Neural progenitor cell (in vitro differentiated cells): ENCODE measurements around the gene REP15.

ENCODE experiments used
- EZH2 ChIP-seq: fragments of 200-600 bp; sonication (generic); IDR thresholded peaks from 2 replicates; pipeline ENCODE4 v1.6.1; 2017; ENCODE audit warnings: antibody characterized with exemption, mild to moderate bottlenecking, moderate library complexity
- TF ChIP-seq, protein P1 (sequence below): fragments of 200-600 bp; sonication (generic); IDR thresholded peaks from 2 replicates; pipeline ENCODE4 v1.5.1; 2017; ENCODE audit warnings: antibody characterized with exemption, mild to moderate bottlenecking

- TF ChIP-seq, protein P1, sequence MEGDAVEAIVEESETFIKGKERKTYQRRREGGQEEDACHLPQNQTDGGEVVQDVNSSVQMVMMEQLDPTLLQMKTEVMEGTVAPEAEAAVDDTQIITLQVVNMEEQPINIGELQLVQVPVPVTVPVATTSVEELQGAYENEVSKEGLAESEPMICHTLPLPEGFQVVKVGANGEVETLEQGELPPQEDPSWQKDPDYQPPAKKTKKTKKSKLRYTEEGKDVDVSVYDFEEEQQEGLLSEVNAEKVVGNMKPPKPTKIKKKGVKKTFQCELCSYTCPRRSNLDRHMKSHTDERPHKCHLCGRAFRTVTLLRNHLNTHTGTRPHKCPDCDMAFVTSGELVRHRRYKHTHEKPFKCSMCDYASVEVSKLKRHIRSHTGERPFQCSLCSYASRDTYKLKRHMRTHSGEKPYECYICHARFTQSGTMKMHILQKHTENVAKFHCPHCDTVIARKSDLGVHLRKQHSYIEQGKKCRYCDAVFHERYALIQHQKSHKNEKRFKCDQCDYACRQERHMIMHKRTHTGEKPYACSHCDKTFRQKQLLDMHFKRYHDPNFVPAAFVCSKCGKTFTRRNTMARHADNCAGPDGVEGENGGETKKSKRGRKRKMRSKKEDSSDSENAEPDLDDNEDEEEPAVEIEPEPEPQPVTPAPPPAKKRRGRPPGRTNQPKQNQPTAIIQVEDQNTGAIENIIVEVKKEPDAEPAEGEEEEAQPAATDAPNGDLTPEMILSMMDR: no peak
- no peak for TF ChIP-seq EZH2
These were observed 523 bp upstream of the REP15 start for GRCh38 chr12:27695556-27696292.
